ENCODE measurements around the gene GRB10. TPM values are rescaled to one million over a fixed set of nuclear protein-coding genes. Genes with fewer than 3 reads are reported as not detected.
A peak's percentile ranks its signal among the peaks of the same experiment; 100 is the strongest.

The GRB10 gene
- total and polyA plus RNA-seq, 2 experiments from 2014 or later, result 35.0 to 154 TPM

DNA sequence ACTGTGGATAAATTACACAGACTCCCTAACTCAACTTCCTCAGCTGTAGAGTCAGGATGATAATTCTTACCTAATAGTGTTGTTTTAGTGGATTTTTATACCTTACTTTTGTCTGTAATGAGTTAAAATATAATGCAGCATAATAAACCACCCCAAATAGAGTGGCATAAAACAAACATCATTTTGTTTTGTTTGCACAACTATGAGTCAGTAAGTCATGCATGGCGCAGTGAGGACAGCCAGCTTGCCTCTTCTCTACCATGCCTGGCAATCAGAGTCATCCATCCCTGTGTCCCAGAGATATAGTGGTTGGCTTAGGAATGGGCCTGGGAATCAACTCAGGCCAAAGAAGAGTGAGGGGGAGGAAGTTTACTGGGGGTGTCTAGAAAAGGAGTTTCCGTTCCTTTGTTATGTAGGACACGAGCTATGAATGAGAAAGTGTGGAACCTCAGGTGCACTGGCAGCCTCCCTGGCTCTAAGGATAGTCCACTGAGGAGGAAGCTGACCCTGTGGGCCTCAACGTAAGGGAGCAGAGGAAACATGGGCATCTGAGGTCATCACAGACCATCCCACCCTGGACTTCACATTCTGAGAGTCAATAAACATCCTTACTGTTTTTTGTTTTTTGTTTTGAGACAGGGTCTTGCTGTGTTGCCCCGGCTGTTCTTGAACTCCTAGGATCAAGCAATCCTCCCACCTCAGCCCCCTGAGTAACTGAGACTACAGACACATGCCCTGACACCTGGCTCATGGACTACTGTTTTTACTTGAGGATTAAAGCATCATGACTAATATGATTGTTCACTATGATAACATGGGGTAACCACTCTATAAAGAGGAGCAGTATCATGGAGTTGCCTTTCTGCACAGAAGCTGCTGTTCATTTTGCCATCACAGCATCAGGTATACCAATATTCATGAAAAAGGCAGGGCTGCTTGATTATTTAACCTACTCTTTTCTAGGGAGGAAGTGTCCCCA lies 21.0 kb upstream of the GRB10 start:
- H3K27me3 ChIP-seq (ENCODE audit: insufficient read depth), result no peaks in the 10 kb centered on the region
- ATAC-seq, result no peak
- TF ChIP-seq, protein P1, sequence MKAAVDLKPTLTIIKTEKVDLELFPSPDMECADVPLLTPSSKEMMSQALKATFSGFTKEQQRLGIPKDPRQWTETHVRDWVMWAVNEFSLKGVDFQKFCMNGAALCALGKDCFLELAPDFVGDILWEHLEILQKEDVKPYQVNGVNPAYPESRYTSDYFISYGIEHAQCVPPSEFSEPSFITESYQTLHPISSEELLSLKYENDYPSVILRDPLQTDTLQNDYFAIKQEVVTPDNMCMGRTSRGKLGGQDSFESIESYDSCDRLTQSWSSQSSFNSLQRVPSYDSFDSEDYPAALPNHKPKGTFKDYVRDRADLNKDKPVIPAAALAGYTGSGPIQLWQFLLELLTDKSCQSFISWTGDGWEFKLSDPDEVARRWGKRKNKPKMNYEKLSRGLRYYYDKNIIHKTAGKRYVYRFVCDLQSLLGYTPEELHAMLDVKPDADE (IDR thresholded peaks at IDR 0.05), result peak; percentile 13; the same call in 1 of the 2 replicates
- TF ChIP-seq, protein P2, sequence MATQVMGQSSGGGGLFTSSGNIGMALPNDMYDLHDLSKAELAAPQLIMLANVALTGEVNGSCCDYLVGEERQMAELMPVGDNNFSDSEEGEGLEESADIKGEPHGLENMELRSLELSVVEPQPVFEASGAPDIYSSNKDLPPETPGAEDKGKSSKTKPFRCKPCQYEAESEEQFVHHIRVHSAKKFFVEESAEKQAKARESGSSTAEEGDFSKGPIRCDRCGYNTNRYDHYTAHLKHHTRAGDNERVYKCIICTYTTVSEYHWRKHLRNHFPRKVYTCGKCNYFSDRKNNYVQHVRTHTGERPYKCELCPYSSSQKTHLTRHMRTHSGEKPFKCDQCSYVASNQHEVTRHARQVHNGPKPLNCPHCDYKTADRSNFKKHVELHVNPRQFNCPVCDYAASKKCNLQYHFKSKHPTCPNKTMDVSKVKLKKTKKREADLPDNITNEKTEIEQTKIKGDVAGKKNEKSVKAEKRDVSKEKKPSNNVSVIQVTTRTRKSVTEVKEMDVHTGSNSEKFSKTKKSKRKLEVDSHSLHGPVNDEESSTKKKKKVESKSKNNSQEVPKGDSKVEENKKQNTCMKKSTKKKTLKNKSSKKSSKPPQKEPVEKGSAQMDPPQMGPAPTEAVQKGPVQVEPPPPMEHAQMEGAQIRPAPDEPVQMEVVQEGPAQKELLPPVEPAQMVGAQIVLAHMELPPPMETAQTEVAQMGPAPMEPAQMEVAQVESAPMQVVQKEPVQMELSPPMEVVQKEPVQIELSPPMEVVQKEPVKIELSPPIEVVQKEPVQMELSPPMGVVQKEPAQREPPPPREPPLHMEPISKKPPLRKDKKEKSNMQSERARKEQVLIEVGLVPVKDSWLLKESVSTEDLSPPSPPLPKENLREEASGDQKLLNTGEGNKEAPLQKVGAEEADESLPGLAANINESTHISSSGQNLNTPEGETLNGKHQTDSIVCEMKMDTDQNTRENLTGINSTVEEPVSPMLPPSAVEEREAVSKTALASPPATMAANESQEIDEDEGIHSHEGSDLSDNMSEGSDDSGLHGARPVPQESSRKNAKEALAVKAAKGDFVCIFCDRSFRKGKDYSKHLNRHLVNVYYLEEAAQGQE (IDR thresholded peaks at IDR 0.05; ENCODE audit: unreplicated experiment), result no peak
- H3F3A ChIP-seq (replicated peaks; ENCODE audit: low read depth), result no peaks in the 10 kb centered on the region
- no peak for DNase-seq (ENCODE audit: low spot score)
- peak overlapping the region; percentile 22; the same call in 1 of the 2 replicates for H3K4me3 ChIP-seq
- H3K27me3 Mint-ChIP-seq (ENCODE audit: insufficient read depth, low read depth, poor library complexity), result peaks cover 1% of the 10 kb centered on the region
- H3K36me3 ChIP-seq (ENCODE audit: insufficient read depth), result no peaks in the 10 kb centered on the region
- no peaks in the 10 kb centered on the region for H3K79me2 ChIP-seq (replicated peaks; ENCODE audit: insufficient read depth)
- no peak overlapping the region; the same call in 1 of the 2 replicates for H2AFZ ChIP-seq
- no peak overlapping the region for H3K4me3 Mint-ChIP-seq
- H3K4me2 ChIP-seq, result peak overlapping the region; percentile 42; the same call in 1 of the 2 replicates
- peaks cover 7% of the 10 kb centered on the region for H3K9me3 Mint-ChIP-seq
- no peaks in the 10 kb centered on the region for H4K20me1 ChIP-seq (replicated peaks; ENCODE audit: insufficient read depth)
- H3K27ac ChIP-seq (ENCODE audit: low read depth), result no peak overlapping the region
- H3K36me3 Mint-ChIP-seq (ENCODE audit: low read depth), result peaks cover 5% of the 10 kb centered on the region; the same call in 1 of the 3 replicates
- H3K27ac Mint-ChIP-seq, result no peak overlapping the region
- peaks cover 12% of the 10 kb centered on the region for H3K4me1 Mint-ChIP-seq
- no peaks in the 10 kb centered on the region; the same call in 1 of the 2 replicates for H3K9me2 ChIP-seq (ENCODE audit: insufficient read depth)
- peaks cover 12% of the 10 kb centered on the region; the same call in 1 of the 2 replicates for H3K4me1 ChIP-seq (ENCODE audit: insufficient read depth)

DNA sequence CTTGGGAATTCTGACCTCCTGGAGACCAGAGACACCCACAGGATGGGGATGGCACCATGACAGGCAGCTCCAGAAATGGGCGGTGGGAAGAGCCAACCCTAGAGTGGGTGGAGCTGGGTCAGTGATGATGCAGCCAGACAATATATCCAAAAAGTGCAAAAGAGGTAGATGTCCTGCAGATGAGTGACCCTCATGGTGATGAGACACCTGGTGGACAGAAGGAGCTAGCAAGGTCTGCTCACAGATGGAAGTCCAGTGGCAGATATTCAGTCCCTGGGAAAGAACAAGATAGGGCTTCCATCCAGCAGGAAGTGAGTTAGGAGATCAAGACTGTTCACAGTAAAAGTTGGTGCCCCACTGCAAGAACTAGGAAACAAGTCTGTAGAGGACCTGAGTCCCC lies 19.2 kb upstream of the GRB10 start:
- H3K27ac Mint-ChIP-seq, result no peak overlapping the region
- H3K27me3 Mint-ChIP-seq (ENCODE audit: insufficient read depth, low read depth, poor library complexity), result peaks cover 1% of the 10 kb centered on the region
- H3K9me3 Mint-ChIP-seq, result peaks cover 11% of the 10 kb centered on the region
- peaks cover 5% of the 10 kb centered on the region; the same call in 2 of the 3 replicates for H3K36me3 Mint-ChIP-seq (ENCODE audit: low read depth)
- peaks cover 12% of the 10 kb centered on the region; the same call in 1 of the 2 replicates for H3K4me1 ChIP-seq (ENCODE audit: insufficient read depth)
- no peaks in the 10 kb centered on the region for H3F3A ChIP-seq (replicated peaks; ENCODE audit: low read depth)
- H3K79me2 ChIP-seq (replicated peaks; ENCODE audit: insufficient read depth), result no peaks in the 10 kb centered on the region
- no peaks in the 10 kb centered on the region for H4K20me1 ChIP-seq (replicated peaks; ENCODE audit: insufficient read depth)
- H3K4me3 Mint-ChIP-seq, result no peak overlapping the region
- ATAC-seq, result no peak
- DNase-seq (ENCODE audit: low spot score), result no peak
- peaks cover 12% of the 10 kb centered on the region for H3K4me1 Mint-ChIP-seq
- no peaks in the 10 kb centered on the region for H3K36me3 ChIP-seq (ENCODE audit: insufficient read depth)
- no peak overlapping the region for H3K4me3 ChIP-seq
- H3K27me3 ChIP-seq (ENCODE audit: insufficient read depth), result no peaks in the 10 kb centered on the region
- TF ChIP-seq, protein P1 (IDR thresholded peaks at IDR 0.05), result no peak
- TF ChIP-seq, protein P2 (IDR thresholded peaks at IDR 0.05; ENCODE audit: unreplicated experiment), result no peak
- TF ChIP-seq JUNB (IDR thresholded peaks at IDR 0.05; ENCODE audit: unreplicated experiment), result no peak
- TF ChIP-seq, protein P3, sequence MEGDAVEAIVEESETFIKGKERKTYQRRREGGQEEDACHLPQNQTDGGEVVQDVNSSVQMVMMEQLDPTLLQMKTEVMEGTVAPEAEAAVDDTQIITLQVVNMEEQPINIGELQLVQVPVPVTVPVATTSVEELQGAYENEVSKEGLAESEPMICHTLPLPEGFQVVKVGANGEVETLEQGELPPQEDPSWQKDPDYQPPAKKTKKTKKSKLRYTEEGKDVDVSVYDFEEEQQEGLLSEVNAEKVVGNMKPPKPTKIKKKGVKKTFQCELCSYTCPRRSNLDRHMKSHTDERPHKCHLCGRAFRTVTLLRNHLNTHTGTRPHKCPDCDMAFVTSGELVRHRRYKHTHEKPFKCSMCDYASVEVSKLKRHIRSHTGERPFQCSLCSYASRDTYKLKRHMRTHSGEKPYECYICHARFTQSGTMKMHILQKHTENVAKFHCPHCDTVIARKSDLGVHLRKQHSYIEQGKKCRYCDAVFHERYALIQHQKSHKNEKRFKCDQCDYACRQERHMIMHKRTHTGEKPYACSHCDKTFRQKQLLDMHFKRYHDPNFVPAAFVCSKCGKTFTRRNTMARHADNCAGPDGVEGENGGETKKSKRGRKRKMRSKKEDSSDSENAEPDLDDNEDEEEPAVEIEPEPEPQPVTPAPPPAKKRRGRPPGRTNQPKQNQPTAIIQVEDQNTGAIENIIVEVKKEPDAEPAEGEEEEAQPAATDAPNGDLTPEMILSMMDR (conservative IDR thresholded peaks at IDR 0.05; ENCODE audit: low read depth in 2 of 2), result peak in 1 of 2 experiments; percentile 43; a peak in 2 of 4 replicates
- no peak overlapping the region for H3K4me2 ChIP-seq
- H3K9me2 ChIP-seq (ENCODE audit: insufficient read depth), result no peaks in the 10 kb centered on the region; the same call in 1 of the 2 replicates
- no peak overlapping the region for H2AFZ ChIP-seq
- no peak overlapping the region for H3K27ac ChIP-seq (ENCODE audit: low read depth)

Data from GM23338 (cell line).